ENCODE measurements around the gene SLC4A3.

SLC4A3 gene
- 0 to 0.14 reads per million in 2 donors for total RNA-seq

GRCh38 chr2:219627103-219628100, at the start of gene SLC4A3:
SLC4A3 (plus strand) TSS chr2:219627630; CDS start chr2:219627993, 363 bp downstream.
- DNase-seq: no peak

DNA sequence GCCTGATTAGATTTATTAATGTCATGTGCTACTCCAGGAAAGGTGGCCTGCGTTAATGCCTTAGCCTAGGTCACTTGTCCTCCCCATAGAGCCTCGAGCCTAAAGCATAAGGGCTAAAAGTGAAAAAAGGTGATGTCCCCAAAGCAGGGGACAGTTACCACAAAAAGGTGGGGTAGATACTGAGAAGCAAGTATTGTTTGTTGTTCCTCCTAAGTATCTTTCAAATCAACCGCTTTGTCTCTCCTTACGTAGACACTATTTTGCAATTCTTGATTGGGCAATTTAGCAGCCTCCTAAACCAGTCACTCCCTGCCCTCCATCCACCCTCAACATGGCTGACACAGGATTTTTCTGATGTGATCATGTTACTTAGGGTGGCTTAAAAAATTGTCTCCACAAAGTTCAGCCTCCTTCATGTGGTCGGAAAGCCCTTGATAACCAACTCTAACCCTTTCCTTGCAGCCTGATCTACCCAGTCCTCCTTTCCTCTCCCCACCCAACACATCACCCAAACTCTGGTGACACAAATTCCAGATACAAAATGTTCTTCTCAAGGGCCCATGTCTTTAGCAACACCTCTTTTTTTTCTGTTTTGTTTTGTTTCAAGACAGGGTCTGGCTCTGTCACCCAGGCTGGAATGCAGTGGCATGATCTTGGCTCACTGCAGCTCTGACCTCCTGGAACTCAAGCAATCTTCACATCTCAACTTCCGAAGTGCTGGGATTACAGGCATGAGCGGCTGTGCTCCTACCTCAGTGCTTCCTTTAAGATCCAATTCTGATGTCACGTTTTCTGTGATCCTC, 48.4 kb upstream of the SLC4A3 start:
- no peak for DNase-seq

GRCh38 chr2:219581346-219581745, 46.1 kb upstream of the SLC4A3 start:
- no peak for DNase-seq

DNA sequence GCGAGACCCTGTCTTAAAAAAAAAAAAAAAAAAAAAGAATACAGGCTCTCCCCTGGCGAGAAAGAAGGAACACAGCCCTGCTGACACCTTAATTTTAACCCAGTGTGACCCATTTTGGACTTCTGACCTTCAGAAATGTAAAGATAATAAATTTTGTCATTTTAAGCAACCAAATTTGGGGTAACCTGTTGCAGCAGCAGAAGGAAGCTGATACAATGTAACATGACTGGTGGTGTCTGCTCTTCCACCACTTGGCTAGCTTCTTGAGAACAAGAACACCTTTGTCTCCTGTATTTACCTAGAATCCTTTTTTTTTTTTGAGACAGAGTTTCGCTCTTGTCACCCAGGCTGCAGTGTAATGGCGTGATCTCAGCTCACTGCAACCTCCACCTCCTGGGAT, 36.3 kb upstream of the SLC4A3 start:
- DNase-seq: no peak

DNA sequence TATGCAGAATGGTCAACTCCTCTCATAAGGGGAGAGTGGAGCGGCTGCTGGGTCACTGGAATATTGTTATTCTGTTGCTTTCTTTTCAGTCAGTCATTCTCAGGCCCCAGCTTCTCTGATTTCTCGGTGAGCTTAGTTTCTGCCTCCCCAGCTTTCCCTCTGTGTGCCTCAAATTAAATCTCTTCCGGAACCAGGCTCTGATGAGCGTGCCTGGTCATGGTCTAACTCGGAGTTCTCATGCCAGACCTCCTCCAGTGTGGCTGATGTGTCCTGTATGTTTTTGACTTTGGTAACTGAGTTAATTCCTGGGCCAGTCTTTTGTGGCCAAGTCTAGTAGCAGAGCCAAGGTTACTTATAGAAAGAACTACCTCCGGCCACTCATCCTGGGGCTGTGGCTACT, 34.7 kb upstream of the SLC4A3 start:
- no peak for DNase-seq

DNA sequence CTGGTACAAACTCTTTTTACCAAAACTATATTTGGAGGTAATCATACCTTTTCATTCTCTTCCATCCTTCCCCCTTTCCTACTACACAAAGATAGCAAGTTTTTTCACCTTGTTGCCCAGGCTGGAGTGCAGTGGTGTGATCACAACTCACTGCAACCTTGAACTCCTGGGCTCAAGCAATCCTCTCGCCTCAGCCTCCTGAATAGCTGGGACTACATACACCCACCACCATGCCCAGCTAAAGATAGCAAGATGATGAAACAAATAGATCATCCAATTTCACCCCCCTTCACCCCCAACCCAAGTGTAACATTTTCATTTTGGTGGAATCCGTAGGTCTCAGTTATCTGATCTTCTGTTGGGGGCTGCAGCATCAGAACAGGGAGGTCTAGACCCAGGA, 34.3 kb upstream of the SLC4A3 start:
- DNase-seq: no peak

DNA sequence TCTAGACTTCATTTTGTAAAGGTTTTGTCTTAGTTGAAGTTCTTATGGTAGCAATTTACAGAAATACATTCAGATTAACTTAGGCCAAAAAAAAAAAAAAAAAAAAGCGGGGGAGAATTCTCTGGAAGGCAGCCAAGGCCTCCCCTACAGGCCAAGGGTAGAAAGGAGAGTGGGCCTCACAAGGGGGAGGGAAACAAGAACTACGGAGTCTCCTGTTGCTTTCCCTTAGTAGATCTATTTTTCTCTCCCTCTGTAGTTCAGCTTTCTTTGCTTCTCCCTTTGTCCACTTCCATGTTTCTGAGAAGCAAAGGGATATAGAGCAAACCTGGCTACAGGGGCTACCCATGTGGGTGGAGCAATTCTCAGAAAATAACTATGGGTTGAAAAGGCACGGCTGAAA, 32.2 kb upstream of the SLC4A3 start:
- DNase-seq: no peak

- DNase-seq: no peak
These were observed 30.4 kb upstream of the SLC4A3 start for GRCh38 chr2:219596954-219597551.

- DNase-seq: peak; percentile 84
These were observed 29.7 kb upstream of the SLC4A3 start, which contains the start of gene STK11IP for GRCh38 chr2:219597552-219598307. STK11IP (plus strand) TSS chr2:219597857; CDS start chr2:219598120, 263 bp downstream.

DNA sequence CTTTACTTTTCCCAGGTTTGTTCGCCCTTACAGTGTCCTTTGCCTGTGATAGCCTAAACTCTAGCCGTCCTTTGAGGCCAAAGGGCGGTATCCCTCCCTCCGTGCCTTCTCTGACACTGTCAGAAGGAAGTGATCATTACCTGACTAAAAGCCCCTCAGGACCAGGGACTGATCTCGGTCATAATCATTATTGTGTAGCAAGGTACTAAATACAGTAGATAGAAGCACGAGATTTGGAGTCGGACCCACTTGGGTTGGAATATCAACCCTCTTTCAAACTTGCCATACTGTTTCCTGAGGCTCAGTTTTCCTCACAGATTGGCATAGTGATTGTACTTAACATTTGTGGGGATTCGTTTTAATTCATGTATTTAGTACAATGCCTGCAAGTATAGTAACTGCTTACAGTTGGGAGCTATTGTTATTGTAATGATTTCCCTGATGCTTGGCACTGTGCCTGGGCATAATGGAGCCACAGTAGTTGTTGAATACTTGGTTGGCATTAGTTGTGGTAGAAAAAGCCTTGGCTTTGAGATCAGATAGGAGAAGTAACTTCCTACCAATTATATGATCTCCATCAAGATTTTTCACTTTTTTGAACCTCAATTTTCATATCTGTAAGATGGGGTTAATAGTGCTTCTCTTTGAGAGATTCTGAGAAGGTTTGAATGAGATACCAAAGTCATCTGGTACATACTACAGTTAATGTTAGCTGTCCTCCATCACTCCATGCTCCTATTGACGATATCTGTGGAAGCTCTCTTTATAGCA, 28.9 kb upstream of the SLC4A3 start:
- no peak for DNase-seq

- no peak for DNase-seq
These were observed 23.7 kb upstream of the SLC4A3 start for GRCh38 chr2:219603771-219604170.

GRCh38 chr2:219605607-219605954, 21.8 kb upstream of the SLC4A3 start:
- DNase-seq: no peak

DNA sequence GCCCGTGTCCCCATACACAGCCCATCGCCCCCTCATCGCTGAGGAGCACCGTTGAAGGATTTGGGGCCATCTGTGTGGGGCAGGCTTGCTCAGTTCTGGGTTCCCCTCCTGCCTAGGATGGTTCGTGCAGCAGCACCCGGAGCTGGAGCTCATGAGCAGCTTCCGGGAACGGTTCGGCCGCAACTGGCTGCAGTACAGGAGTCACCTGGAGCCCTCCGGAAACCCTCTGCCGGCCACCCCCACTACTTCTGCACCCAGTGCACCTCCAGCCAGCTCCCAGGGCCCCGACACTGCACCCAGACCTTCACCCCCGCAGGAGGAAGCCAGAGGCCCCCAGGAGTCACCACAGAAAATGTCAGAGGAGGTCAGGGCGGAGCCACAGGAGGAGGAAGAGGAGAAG, 19.5 kb upstream of the SLC4A3 start:
- DNase-seq: no peak

- no peak for DNase-seq
These were observed 18.9 kb upstream of the SLC4A3 start for GRCh38 chr2:219608399-219608964.

- no peak for DNase-seq
These were observed 18.2 kb upstream of the SLC4A3 start for GRCh38 chr2:219609149-219609750.

DNA sequence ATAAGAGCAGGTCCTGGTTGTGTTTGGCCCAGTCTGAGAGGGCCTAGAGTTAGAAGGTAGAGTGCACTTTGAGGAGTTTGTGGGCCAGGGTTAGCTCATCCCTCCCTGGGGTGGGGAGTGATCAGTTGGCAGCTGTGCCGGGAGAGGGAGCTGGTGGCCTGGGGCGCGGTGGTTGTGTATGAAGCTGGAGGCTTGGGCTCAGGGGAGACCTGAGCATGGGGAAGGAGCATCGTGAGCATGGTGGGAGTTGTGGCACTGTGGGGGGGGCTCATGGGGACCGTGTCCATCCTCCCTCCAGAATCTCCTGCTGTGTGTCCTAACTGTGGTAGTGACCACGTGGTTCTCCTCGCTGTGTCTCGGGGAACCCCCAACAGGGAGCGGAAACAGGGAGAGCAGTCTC, 16.1 kb upstream of the SLC4A3 start:
- no peak for DNase-seq

GRCh38 chr2:219611866-219612576, 15.4 kb upstream of the SLC4A3 start:
- DNase-seq: no peak

GRCh38 chr2:219612577-219613286, 14.7 kb upstream of the SLC4A3 start:
- DNase-seq: no peak

DNA sequence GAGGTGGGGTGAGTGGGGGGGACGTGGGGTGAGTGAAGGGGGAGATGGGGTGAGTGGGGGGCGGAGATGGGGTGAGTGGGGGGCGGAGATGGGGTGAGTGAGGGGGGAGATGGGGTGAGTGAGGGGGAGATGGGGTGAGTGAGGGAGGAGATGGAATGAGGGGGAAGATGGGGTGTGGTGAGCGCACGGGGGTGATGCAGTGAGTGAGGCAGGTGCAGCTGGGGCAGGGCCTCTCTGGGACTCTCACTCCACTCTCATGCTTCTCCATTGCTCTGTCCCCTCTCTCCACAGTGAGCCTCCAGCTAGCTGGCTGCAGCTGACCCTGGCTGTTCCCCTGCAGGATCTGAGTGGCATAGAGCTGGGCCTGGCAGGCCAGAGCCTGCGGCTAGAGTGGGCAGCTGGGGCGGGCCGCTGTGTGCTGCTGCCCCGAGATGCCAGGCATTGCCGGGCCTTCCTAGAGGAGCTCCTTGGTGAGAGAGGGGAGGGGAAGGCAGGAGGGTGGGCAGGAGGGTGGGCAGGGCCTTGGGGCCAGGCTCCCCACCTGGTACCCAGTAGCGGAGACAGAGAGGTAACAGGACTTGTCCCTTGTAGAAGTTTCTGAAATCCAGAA, 13.9 kb upstream of the SLC4A3 start:
- DNase-seq: no peak

Measured in T-helper 9 cell (primary cell).